A673 (cell line): ENCODE measurements around the gene COLGALT1.

Experiments
- EZH2 ChIP-seq: fragments of 200-600 bp; sonication (generic); IDR thresholded peaks from 2 replicates; pipeline ENCODE4 v1.6.1; 2017; ENCODE audit warnings: borderline replicate concordance, low read depth, mild to moderate bottlenecking, mixed read lengths, antibody characterized with exemption, low read length; ENCODE audit not compliant: poor library complexity, severe bottlenecking
- TF ChIP-seq, protein P1 (sequence below): fragments of 300-800, 200-600 bp; sonication (generic); conservative IDR thresholded peaks from 2 replicates; pipeline ENCODE4 v1.5.1; 2017; ENCODE audit warnings: low read depth, mild to moderate bottlenecking, antibody characterized with exemption, low read length, moderate library complexity, mixed read lengths

- TF ChIP-seq, protein P1, sequence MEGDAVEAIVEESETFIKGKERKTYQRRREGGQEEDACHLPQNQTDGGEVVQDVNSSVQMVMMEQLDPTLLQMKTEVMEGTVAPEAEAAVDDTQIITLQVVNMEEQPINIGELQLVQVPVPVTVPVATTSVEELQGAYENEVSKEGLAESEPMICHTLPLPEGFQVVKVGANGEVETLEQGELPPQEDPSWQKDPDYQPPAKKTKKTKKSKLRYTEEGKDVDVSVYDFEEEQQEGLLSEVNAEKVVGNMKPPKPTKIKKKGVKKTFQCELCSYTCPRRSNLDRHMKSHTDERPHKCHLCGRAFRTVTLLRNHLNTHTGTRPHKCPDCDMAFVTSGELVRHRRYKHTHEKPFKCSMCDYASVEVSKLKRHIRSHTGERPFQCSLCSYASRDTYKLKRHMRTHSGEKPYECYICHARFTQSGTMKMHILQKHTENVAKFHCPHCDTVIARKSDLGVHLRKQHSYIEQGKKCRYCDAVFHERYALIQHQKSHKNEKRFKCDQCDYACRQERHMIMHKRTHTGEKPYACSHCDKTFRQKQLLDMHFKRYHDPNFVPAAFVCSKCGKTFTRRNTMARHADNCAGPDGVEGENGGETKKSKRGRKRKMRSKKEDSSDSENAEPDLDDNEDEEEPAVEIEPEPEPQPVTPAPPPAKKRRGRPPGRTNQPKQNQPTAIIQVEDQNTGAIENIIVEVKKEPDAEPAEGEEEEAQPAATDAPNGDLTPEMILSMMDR: no peak
- no peak for TF ChIP-seq EZH2
Observed at GRCh38 chr19:17617807-17618192, 62.4 kb downstream of the COLGALT1 start.
